Activated T-helper 2 cell treated with anti-CD3 and anti-CD28 coated beads, Interferon-gamma antibody, Interleukin-2, Interleukin-4, amounts not matched to agents 10 μg/mL and 5 μg/mL and 100 μg/mL, durations not matched to agents 14 hours and 24 hours and 36 hours (primary cell): ENCODE measurements around the gene PIGS. TPM values are rescaled to one million over a fixed set of nuclear protein-coding genes. Genes with fewer than 3 reads are reported as not detected.
"Not testable (repeated sequence)": the region's sequence is repeated elsewhere in the genome, so short reads cannot be mapped to it uniquely, and the experiment has no call there.

ENCODE experiments used
- DNase-seq: peaks from one replicate; pipeline ENCODE4 v3.0.0; 2021; ENCODE audit warnings: low spot score
- H3K27ac Mint-ChIP-seq: one replicate; pipeline ENCODE4 v1.8.0; 2021; ENCODE audit warnings: mixed read lengths
- H3K27me3 Mint-ChIP-seq: one replicate; pipeline ENCODE4 v1.8.0; 2021; ENCODE audit warnings: low read depth, mixed read lengths
- H3K36me3 Mint-ChIP-seq: one replicate; pipeline ENCODE4 v1.8.0; 2021; ENCODE audit warnings: low read depth, mixed read lengths
- H3K4me1 Mint-ChIP-seq: one replicate; pipeline ENCODE4 v1.8.0; 2021; ENCODE audit warnings: low read depth, mixed read lengths
- H3K4me3 Mint-ChIP-seq: one replicate; pipeline ENCODE4 v1.8.0; 2021; ENCODE audit warnings: low read depth, mild to moderate bottlenecking, moderate library complexity, mixed read lengths
- H3K9me3 Mint-ChIP-seq: one replicate; pipeline ENCODE4 v1.8.0; 2021; ENCODE audit warnings: mixed read lengths
- intact Hi-C: fragments of 100-400 bp; cut with micrococcal nuclease; formaldehyde crosslinking; loops from one replicate; pipeline ENCODE4 v1.15.1; 2023
- total RNA-seq: library from RNA; stranded (reverse); gene quantifications from 2 replicates; pipeline ENCODE4 v1.2.3, GENCODE V29; 2022

The PIGS gene
- total RNA-seq, result 65.1 and 70.9 TPM in 2 replicates

GRCh38 chr17:28571361-28572122 lies at the start of gene PIGS:
TSS of gene PIGS (minus strand) at chr17:28571524. CDS start at chr17:28571496, 28 bp downstream.
- Mint-ChIP-seq H3K27me3 (no peaks in the 10 kb centered on the region), H3K9me3 (no peaks in the 10 kb centered on the region), H3K4me3 (peak within 1 kb of the TSS; percentile 97), H3K4me1 (peaks cover 54% of the 10 kb centered on the region), H3K36me3 (peaks cover 59% of the 10 kb centered on the region), H3K27ac (peak within 1 kb of the TSS; percentile 93)
- DNase-seq, result peak; percentile 91
- intact Hi-C loops, result loop anchor here (1.0 to 2.0 kb wide), 2 partner anchors 19 to 27 kb away; partner anchors contain the start of gene UNC119

GRCh38 chr17:28620010-28620409 lies 48.7 kb upstream of the PIGS start:
- H3K27me3 Mint-ChIP-seq, result no peaks in the 10 kb centered on the region
- H3K27ac Mint-ChIP-seq, result no peak overlapping the region
- H3K9me3 Mint-ChIP-seq, result no peaks in the 10 kb centered on the region
- H3K4me3 Mint-ChIP-seq, result no peak overlapping the region
- no peak for DNase-seq
- H3K36me3 Mint-ChIP-seq, result peaks cover 92% of the 10 kb centered on the region
- H3K4me1 Mint-ChIP-seq, result no peaks in the 10 kb centered on the region
- intact Hi-C loops, result loop anchor here (5.0 kb wide), 1 partner anchor 52 kb away; no protein-coding TSS in a partner anchor

GRCh38 chr17:28618464-28618863 lies 47.1 kb upstream of the PIGS start:
- H3K36me3 Mint-ChIP-seq, result peaks cover 93% of the 10 kb centered on the region
- intact Hi-C loops, result loop anchor here (10.0 kb wide), 1 partner anchor 124 kb away; no protein-coding TSS in a partner anchor
- no peaks in the 10 kb centered on the region for H3K9me3 Mint-ChIP-seq
- H3K4me1 Mint-ChIP-seq, result no peaks in the 10 kb centered on the region
- H3K27ac Mint-ChIP-seq, result no peak overlapping the region
- no peak for DNase-seq
- no peak overlapping the region for H3K4me3 Mint-ChIP-seq
- H3K27me3 Mint-ChIP-seq, result no peaks in the 10 kb centered on the region

GRCh38 chr17:28616281-28616680 lies 45.0 kb upstream of the PIGS start:
- no peaks in the 10 kb centered on the region for H3K27me3 Mint-ChIP-seq
- intact Hi-C loops, result loop anchor here (10.0 kb wide), 1 partner anchor 121 kb away; no protein-coding TSS in a partner anchor
- H3K9me3 Mint-ChIP-seq, result no peaks in the 10 kb centered on the region
- no peak overlapping the region for H3K27ac Mint-ChIP-seq
- no peaks in the 10 kb centered on the region for H3K4me1 Mint-ChIP-seq
- no peak overlapping the region for H3K4me3 Mint-ChIP-seq
- DNase-seq, result no peak
- H3K36me3 Mint-ChIP-seq, result peaks cover 92% of the 10 kb centered on the region

- no peaks in the 10 kb centered on the region for H3K4me1 Mint-ChIP-seq
- no peak for DNase-seq
- H3K4me3 Mint-ChIP-seq, result no peak overlapping the region
- H3K9me3 Mint-ChIP-seq, result no peaks in the 10 kb centered on the region
- intact Hi-C loops, result loop anchor here (10.0 kb wide), 1 partner anchor 121 kb away; no protein-coding TSS in a partner anchor
- H3K27ac Mint-ChIP-seq, result no peak overlapping the region
- H3K27me3 Mint-ChIP-seq, result no peaks in the 10 kb centered on the region
- peaks cover 89% of the 10 kb centered on the region for H3K36me3 Mint-ChIP-seq
These were observed 44.1 kb upstream of the PIGS start for GRCh38 chr17:28615260-28615940.

GRCh38 chr17:28613931-28614381 lies 42.6 kb upstream of the PIGS start, which contains the start of gene RSKR:
TSS of gene RSKR (minus strand) at chr17:28614185. CDS start at chr17:28614161, 24 bp downstream.
- H3K36me3 Mint-ChIP-seq, result peaks cover 84% of the 10 kb centered on the region
- H3K4me3 Mint-ChIP-seq, result no peak within 1 kb of the TSS
- H3K9me3 Mint-ChIP-seq, result no peaks in the 10 kb centered on the region
- H3K27ac Mint-ChIP-seq, result peak within 1 kb of the TSS; percentile 3
- no peaks in the 10 kb centered on the region for H3K4me1 Mint-ChIP-seq
- no peaks in the 10 kb centered on the region for H3K27me3 Mint-ChIP-seq
- intact Hi-C loops, result loop anchor here (10.0 kb wide), 1 partner anchor 119 kb away; no protein-coding TSS in a partner anchor
- no peak for DNase-seq

GRCh38 chr17:28612936-28613872 lies 41.9 kb upstream of the PIGS start:
- Mint-ChIP-seq H3K27ac (no peak overlapping the region), H3K27me3 (no peaks in the 10 kb centered on the region)
- DNase-seq, result no peak

GRCh38 chr17:28612531-28612930 lies 41.2 kb upstream of the PIGS start:
- intact Hi-C loops, result loop anchor here (10.0 kb wide), 1 partner anchor 118 kb away; no protein-coding TSS in a partner anchor
- Mint-ChIP-seq H3K36me3 (peaks cover 77% of the 10 kb centered on the region), H3K9me3 (no peaks in the 10 kb centered on the region), H3K4me3 (no peak overlapping the region), H3K4me1 (no peaks in the 10 kb centered on the region), H3K27ac (no peak overlapping the region), H3K27me3 (no peaks in the 10 kb centered on the region)
- DNase-seq, result no peak

More at GRCh38 chr17:28612936-28613872, 41.9 kb upstream of the PIGS start:
- intact Hi-C loops, result loop anchor here (10.0 kb wide), 1 partner anchor 118 kb away; no protein-coding TSS in a partner anchor
- Mint-ChIP-seq H3K9me3 (no peaks in the 10 kb centered on the region), H3K36me3 (peaks cover 77% of the 10 kb centered on the region), H3K4me3 (no peak overlapping the region), H3K4me1 (no peaks in the 10 kb centered on the region)

GRCh38 chr17:28610376-28610775 lies 39.1 kb upstream of the PIGS start:
- no peaks in the 10 kb centered on the region for H3K4me1 Mint-ChIP-seq
- no peak for DNase-seq
- no peak overlapping the region for H3K4me3 Mint-ChIP-seq
- H3K27ac Mint-ChIP-seq, result no peak overlapping the region
- no peaks in the 10 kb centered on the region for H3K9me3 Mint-ChIP-seq
- H3K27me3 Mint-ChIP-seq, result no peaks in the 10 kb centered on the region
- peaks cover 64% of the 10 kb centered on the region for H3K36me3 Mint-ChIP-seq
- intact Hi-C loops, result loop anchor here (10.0 kb wide), 1 partner anchor 116 kb away; no protein-coding TSS in a partner anchor

GRCh38 chr17:28604031-28604430 lies 32.7 kb upstream of the PIGS start:
- H3K36me3 Mint-ChIP-seq, result peaks cover 17% of the 10 kb centered on the region
- intact Hi-C loops, H3K4me1 Mint-ChIP-seq, H3K27ac Mint-ChIP-seq, H3K4me3 Mint-ChIP-seq, DNase-seq, H3K9me3 Mint-ChIP-seq, H3K27me3 Mint-ChIP-seq: not testable (repeated sequence)

- H3K4me3 Mint-ChIP-seq, result peak overlapping the region; percentile 87
- DNase-seq, result peak; percentile 52
- peaks cover 25% of the 10 kb centered on the region for H3K36me3 Mint-ChIP-seq
- H3K27ac Mint-ChIP-seq, result peak overlapping the region; percentile 98
- H3K9me3 Mint-ChIP-seq, result no peaks in the 10 kb centered on the region
- intact Hi-C loops, result loop anchor here (2.0 kb wide), 2 partner anchors 45 to 47 kb away; partner anchors contain the start of genes BLTP2 and UNC119
- peaks cover 17% of the 10 kb centered on the region for H3K4me1 Mint-ChIP-seq
- H3K27me3 Mint-ChIP-seq, result no peaks in the 10 kb centered on the region
These were observed 28.2 kb upstream of the PIGS start for GRCh38 chr17:28599311-28600184.
